LNCAP (cell line): Measurements from ENCODE around the gene FLII.

Experiments used
- CTCF ChIP-seq: fragments of 450-650 bp; IDR thresholded peaks from 2 replicates; pipeline ENCODE4 v1.5.1; 2017; ENCODE audit warnings: mild to moderate bottlenecking

Gene FLII

GRCh38 chr17:18245038-18245776 is 13.3 kb downstream of the FLII start:
- no peak for TF ChIP-seq CTCF

GRCh38 chr17:18241229-18241871 is 17.2 kb downstream of the FLII start:
- TF ChIP-seq CTCF, result no peak

- no peak for TF ChIP-seq CTCF
These were observed 18.1 kb downstream of the FLII start for GRCh38 chr17:18240449-18240848.

GRCh38 chr17:18238299-18238698 is 20.2 kb downstream of the FLII start:
- TF ChIP-seq CTCF, result no peak

GRCh38 chr17:18237461-18237860 is 21.1 kb downstream of the FLII start:
- no peak for TF ChIP-seq CTCF

- TF ChIP-seq CTCF, result no peak
These were observed 22.0 kb downstream of the FLII start for GRCh38 chr17:18236494-18236893.

GRCh38 chr17:18235743-18236256 is 22.7 kb downstream of the FLII start:
- no peak for TF ChIP-seq CTCF
